ENCODE results near the gene STPG3.

STPG3 gene

GRCh38 chr9:137264067-137264466 is 13.0 kb downstream of the STPG3 start:
- in situ Hi-C loops (cut with HindIII; ENCODE audit: low sequenced_read_pairs): no loop called here

GRCh38 chr9:137265496-137266161 is 14.5 kb downstream of the STPG3 start:
- in situ Hi-C loops (cut with HindIII; ENCODE audit: low sequenced_read_pairs): loop anchor here (5.0 kb wide), 1 partner anchor 93 kb away; the partner anchor contains the start of genes LRRC26 and TMEM210

- in situ Hi-C loops (cut with HindIII; ENCODE audit: low sequenced_read_pairs): loop anchor here (5.0 kb wide), 1 partner anchor 94 kb away; the partner anchor contains the start of genes LRRC26 and TMEM210
Observed at GRCh38 chr9:137266162-137266527, 15.1 kb downstream of the STPG3 start.

- in situ Hi-C loops (cut with HindIII; ENCODE audit: low sequenced_read_pairs): loop anchor here (5.0 kb wide), 1 partner anchor 95 kb away; the partner anchor contains the start of genes LRRC26 and TMEM210
Observed at GRCh38 chr9:137266585-137267453, 15.7 kb downstream of the STPG3 start.

GRCh38 chr9:137267933-137268355 is 16.9 kb downstream of the STPG3 start:
- in situ Hi-C loops (cut with HindIII; ENCODE audit: low sequenced_read_pairs): loop anchor here (5.0 kb wide), 1 partner anchor 96 kb away; the partner anchor contains the start of genes LRRC26 and TMEM210

- in situ Hi-C loops (cut with HindIII; ENCODE audit: low sequenced_read_pairs): loop anchor here (5.0 kb wide), 1 partner anchor 96 kb away; the partner anchor contains the start of genes LRRC26 and TMEM210
Observed at GRCh38 chr9:137268538-137269201, 17.6 kb downstream of the STPG3 start.

GRCh38 chr9:137269231-137269772 is 18.2 kb downstream of the STPG3 start:
- in situ Hi-C loops (cut with HindIII; ENCODE audit: low sequenced_read_pairs): loop anchor here (5.0 kb wide), 1 partner anchor 97 kb away; the partner anchor contains the start of genes LRRC26 and TMEM210

- in situ Hi-C loops (cut with HindIII; ENCODE audit: low sequenced_read_pairs): no loop called here
Observed at GRCh38 chr9:137270929-137271695, 20.0 kb downstream of the STPG3 start.

- in situ Hi-C loops (cut with HindIII; ENCODE audit: low sequenced_read_pairs): no loop called here
Observed at GRCh38 chr9:137271696-137272076, 20.6 kb downstream of the STPG3 start.

GRCh38 chr9:137272241-137273094 is 21.4 kb downstream of the STPG3 start:
- in situ Hi-C loops (cut with HindIII; ENCODE audit: low sequenced_read_pairs): no loop called here

- in situ Hi-C loops (cut with HindIII; ENCODE audit: low sequenced_read_pairs): no loop called here
Observed at GRCh38 chr9:137273095-137273490, 22.0 kb downstream of the STPG3 start.

- in situ Hi-C loops (cut with HindIII; ENCODE audit: low sequenced_read_pairs): no loop called here
Observed at GRCh38 chr9:137273611-137274320, 22.7 kb downstream of the STPG3 start.

- in situ Hi-C loops (cut with HindIII; ENCODE audit: low sequenced_read_pairs): no loop called here
Observed at GRCh38 chr9:137275203-137275587, 24.1 kb downstream of the STPG3 start.

GRCh38 chr9:137275588-137276472 is 24.7 kb downstream of the STPG3 start:
- in situ Hi-C loops (cut with HindIII; ENCODE audit: low sequenced_read_pairs): no loop called here

- in situ Hi-C loops (cut with HindIII; ENCODE audit: low sequenced_read_pairs): no loop called here
Observed at GRCh38 chr9:137276473-137277328, 25.6 kb downstream of the STPG3 start.

- in situ Hi-C loops (cut with HindIII; ENCODE audit: low sequenced_read_pairs): no loop called here
Observed at GRCh38 chr9:137277329-137278041, 26.4 kb downstream of the STPG3 start, which contains the start of gene TOR4A. Gene TOR4A (plus strand): TSS chr9:137277726. CDS start chr9:137278690, 964 bp downstream.

Data from endothelial cell of hepatic sinusoid (primary cell).